ENCODE measurements around the gene OTOR.

DNA sequence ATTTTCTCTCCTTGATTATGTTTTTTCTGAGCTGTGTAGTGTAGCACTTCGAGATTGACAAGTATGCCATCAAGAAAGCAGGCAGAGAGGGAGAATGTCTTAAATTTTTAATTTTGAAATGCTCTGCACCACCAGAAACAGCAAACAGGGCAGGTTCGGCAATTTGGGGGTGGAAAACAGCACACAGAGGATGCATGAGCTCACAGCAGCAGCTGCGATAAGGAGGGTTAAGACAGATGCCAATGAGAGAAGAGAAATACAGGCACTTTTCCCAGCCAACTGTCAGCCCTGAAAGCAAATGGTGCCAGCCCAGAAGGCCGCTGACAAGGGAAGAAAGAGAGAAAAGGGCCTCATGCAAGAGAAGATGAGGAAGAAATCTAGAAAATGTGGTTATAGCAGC is 33.4 kb upstream of the OTOR start:
- TF ChIP-seq, protein P1, sequence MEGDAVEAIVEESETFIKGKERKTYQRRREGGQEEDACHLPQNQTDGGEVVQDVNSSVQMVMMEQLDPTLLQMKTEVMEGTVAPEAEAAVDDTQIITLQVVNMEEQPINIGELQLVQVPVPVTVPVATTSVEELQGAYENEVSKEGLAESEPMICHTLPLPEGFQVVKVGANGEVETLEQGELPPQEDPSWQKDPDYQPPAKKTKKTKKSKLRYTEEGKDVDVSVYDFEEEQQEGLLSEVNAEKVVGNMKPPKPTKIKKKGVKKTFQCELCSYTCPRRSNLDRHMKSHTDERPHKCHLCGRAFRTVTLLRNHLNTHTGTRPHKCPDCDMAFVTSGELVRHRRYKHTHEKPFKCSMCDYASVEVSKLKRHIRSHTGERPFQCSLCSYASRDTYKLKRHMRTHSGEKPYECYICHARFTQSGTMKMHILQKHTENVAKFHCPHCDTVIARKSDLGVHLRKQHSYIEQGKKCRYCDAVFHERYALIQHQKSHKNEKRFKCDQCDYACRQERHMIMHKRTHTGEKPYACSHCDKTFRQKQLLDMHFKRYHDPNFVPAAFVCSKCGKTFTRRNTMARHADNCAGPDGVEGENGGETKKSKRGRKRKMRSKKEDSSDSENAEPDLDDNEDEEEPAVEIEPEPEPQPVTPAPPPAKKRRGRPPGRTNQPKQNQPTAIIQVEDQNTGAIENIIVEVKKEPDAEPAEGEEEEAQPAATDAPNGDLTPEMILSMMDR (IDR thresholded peaks at IDR 0.05), result no peak
- no peak for TF ChIP-seq EZH2phosphoT487 (IDR thresholded peaks at IDR 0.05)

Data from neural progenitor cell (in vitro differentiated cells).